ENCODE measurements around the gene ITGB8. TPM values are rescaled to one million over a fixed set of nuclear protein-coding genes. Genes with fewer than 3 reads are reported as not detected.

Gene ITGB8
- total and polyA plus RNA-seq, 2 experiments from 2014 or later, result 3.3 to 9.9 TPM

DNA sequence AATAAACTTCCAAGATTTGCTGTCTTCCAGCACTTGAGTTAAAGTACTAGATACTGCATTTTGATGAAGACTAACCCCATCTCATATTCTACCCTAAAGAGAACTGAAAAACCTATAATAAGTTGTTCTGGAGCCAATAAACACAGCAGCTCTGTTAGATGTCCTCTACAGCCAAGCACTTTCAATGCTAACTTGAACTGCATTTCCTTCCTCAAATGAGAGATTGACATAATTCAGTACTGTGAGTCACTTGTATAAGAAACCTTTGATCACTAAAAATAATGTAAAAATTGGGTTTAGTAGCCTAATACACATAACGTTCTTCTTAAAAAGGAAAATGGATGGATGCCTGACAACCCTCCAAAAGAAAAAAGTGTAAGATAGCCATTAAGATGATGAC lies 81.3 kb downstream of the ITGB8 start:
- no peaks in the 10 kb centered on the region for H3K79me2 ChIP-seq (ENCODE audit: insufficient read depth)
- in situ Hi-C loops (cut with MboI), result no loop called here
- no peak for DNase-seq
- H3K9ac ChIP-seq, result no peak overlapping the region
- no peaks in the 10 kb centered on the region for H3K9me3 ChIP-seq (ENCODE audit: low read depth)
- H2AFZ ChIP-seq, result no peak overlapping the region
- no peaks in the 10 kb centered on the region for H3K27me3 ChIP-seq (replicated peaks; ENCODE audit: insufficient read depth)
- TF ChIP-seq EZH2 (IDR thresholded peaks at IDR 0.05; ENCODE audit: insufficient read depth, poor library complexity, severe bottlenecking), result no peak
- no peak for TF ChIP-seq EZH2phosphoT487 (IDR thresholded peaks at IDR 0.05; ENCODE audit: insufficient read depth, low read depth)
- no peaks in the 10 kb centered on the region for H3K9me2 ChIP-seq (ENCODE audit: insufficient read depth)
- peaks cover 20% of the 10 kb centered on the region for H3K4me1 ChIP-seq (ENCODE audit: insufficient read depth)
- H4K20me1 ChIP-seq (ENCODE audit: insufficient read depth), result no peaks in the 10 kb centered on the region
- H3K4me3 ChIP-seq, result no peak overlapping the region
- WGBS, 2 experiments (ENCODE audit: low coverage in 1 of 2, low lambda C conversion rate in 2 of 2, missing lambda C conversion rate in 2 of 2), result 88 to 90% methylated on average over 1 of the region's 1 CpG
- no peak overlapping the region for H3K27ac ChIP-seq
- H3F3A ChIP-seq (ENCODE audit: insufficient read depth), result peaks cover 20% of the 10 kb centered on the region
- peaks cover 4% of the 10 kb centered on the region; the same call in 1 of the 2 replicates for H3K36me3 ChIP-seq (ENCODE audit: low read depth)
- H3K4me2 ChIP-seq (ENCODE audit: unreplicated experiment), result no peak overlapping the region

DNA sequence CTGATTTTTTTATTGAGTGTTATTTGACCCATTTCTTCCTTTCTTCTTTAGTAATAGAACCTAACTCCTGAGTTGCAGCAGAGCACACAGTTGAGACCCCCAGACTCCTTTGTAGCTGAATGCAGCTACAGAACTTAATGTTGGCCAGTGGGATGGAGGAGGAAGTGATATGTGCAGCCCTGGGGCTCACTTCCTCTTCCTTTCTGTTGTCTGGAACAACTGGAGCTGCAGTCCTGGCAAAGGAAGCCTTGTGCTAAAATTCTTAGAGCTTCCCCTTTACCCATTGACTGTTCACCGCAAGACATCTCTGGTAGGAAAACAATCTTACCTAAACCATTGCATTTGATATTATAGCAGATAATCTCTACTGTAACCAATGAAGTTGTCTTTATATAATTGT lies 86.6 kb downstream of the ITGB8 start:
- no peak for TF ChIP-seq EZH2phosphoT487 (IDR thresholded peaks at IDR 0.05; ENCODE audit: insufficient read depth, low read depth)
- TF ChIP-seq EZH2 (IDR thresholded peaks at IDR 0.05; ENCODE audit: insufficient read depth, poor library complexity, severe bottlenecking), result no peak
- Histone ChIP-seq H4K20me1 (ENCODE audit: insufficient read depth) (no peaks in the 10 kb centered on the region), H3K9ac (no peak overlapping the region), H3K27me3 (replicated peaks; ENCODE audit: insufficient read depth) (no peaks in the 10 kb centered on the region), H3K27ac (no peak overlapping the region), H3K4me2 (ENCODE audit: unreplicated experiment) (no peak overlapping the region), H3K9me2 (ENCODE audit: insufficient read depth) (no peaks in the 10 kb centered on the region), H3K4me1 (ENCODE audit: insufficient read depth) (no peaks in the 10 kb centered on the region), H3K9me3 (ENCODE audit: low read depth) (no peaks in the 10 kb centered on the region), H3F3A (ENCODE audit: insufficient read depth) (no peaks in the 10 kb centered on the region), H2AFZ (no peak overlapping the region), H3K4me3 (no peak overlapping the region), H3K79me2 (ENCODE audit: insufficient read depth) (no peaks in the 10 kb centered on the region), H3K36me3 (ENCODE audit: low read depth) (no peaks in the 10 kb centered on the region)
- in situ Hi-C loops (cut with MboI), result no loop called here
- DNase-seq, result no peak
- WGBS, 2 experiments (ENCODE audit: low coverage in 1 of 2, low lambda C conversion rate in 2 of 2, missing lambda C conversion rate in 2 of 2), result 93 to 100% methylated on average over 1 of the region's 1 CpG

DNA sequence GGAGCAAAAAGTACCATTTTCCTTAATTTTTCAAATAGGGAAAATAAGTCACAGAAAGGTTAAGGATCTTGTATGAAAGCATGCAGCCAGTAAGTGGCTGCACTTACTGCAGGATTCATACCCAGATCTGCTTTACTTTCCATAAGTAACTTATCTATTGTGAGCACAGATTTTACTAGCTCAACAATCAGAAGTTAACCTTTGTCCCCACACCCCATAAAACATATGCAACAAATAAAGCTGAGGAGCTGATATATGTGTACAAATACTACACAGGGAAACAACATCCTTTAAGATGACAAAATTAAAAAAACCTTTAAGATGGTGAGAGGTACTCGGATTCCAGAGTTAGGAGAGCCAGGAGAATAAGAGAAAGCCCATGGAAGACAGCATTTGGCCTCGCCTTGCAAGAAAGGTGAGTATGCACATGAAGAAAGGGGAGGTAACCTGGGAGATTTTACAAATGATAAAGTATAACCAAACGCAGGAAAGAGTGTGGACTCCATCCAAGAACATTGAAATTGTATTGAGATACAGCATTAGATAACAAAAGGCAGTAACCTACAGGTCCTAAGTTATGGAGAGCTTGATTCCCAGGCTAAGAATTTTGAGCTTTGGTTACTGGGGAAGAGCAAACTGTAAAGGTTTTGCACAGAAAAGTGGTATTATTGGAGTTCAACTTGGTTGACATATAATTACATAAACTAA lies 87.1 kb downstream of the ITGB8 start:
- Histone ChIP-seq H3K9ac (no peak overlapping the region), H3K9me3 (ENCODE audit: low read depth) (no peaks in the 10 kb centered on the region), H3K27me3 (replicated peaks; ENCODE audit: insufficient read depth) (no peaks in the 10 kb centered on the region), H3K4me2 (ENCODE audit: unreplicated experiment) (no peak overlapping the region), H3K27ac (no peak overlapping the region), H4K20me1 (ENCODE audit: insufficient read depth) (no peaks in the 10 kb centered on the region), H2AFZ (no peak overlapping the region), H3K79me2 (ENCODE audit: insufficient read depth) (no peaks in the 10 kb centered on the region), H3K4me1 (ENCODE audit: insufficient read depth) (no peaks in the 10 kb centered on the region), H3F3A (ENCODE audit: insufficient read depth) (no peaks in the 10 kb centered on the region), H3K9me2 (ENCODE audit: insufficient read depth) (no peaks in the 10 kb centered on the region), H3K4me3 (no peak overlapping the region), H3K36me3 (ENCODE audit: low read depth) (no peaks in the 10 kb centered on the region)
- TF ChIP-seq EZH2 (IDR thresholded peaks at IDR 0.05; ENCODE audit: insufficient read depth, poor library complexity, severe bottlenecking) (no peak), EZH2phosphoT487 (IDR thresholded peaks at IDR 0.05; ENCODE audit: insufficient read depth, low read depth) (no peak)
- in situ Hi-C loops (cut with MboI), result no loop called here
- DNase-seq, result no peak
- 73 to 74% methylated on average over 3 of the region's 3 CpGs for WGBS, 2 experiments (ENCODE audit: low coverage in 1 of 2, low lambda C conversion rate in 2 of 2, missing lambda C conversion rate in 2 of 2)

GRCh38 chr7:20424500-20424899 lies 93.8 kb downstream of the ITGB8 start:
- in situ Hi-C loops (cut with MboI), result no loop called here
- no peaks in the 10 kb centered on the region for H3F3A ChIP-seq (ENCODE audit: insufficient read depth)
- H4K20me1 ChIP-seq (ENCODE audit: insufficient read depth), result no peaks in the 10 kb centered on the region

More at GRCh38 chr7:20424500-20424899, 93.8 kb downstream of the ITGB8 start:
- Histone ChIP-seq H3K4me2 (ENCODE audit: unreplicated experiment) (no peak overlapping the region), H3K79me2 (ENCODE audit: insufficient read depth) (no peaks in the 10 kb centered on the region), H3K4me1 (ENCODE audit: insufficient read depth) (no peaks in the 10 kb centered on the region), H3K9me3 (ENCODE audit: low read depth) (no peaks in the 10 kb centered on the region), H2AFZ (no peak overlapping the region), H3K4me3 (no peak overlapping the region), H3K9me2 (ENCODE audit: insufficient read depth) (no peaks in the 10 kb centered on the region), H3K27me3 (replicated peaks; ENCODE audit: insufficient read depth) (no peaks in the 10 kb centered on the region), H3K36me3 (ENCODE audit: low read depth) (no peaks in the 10 kb centered on the region), H3K27ac (no peak overlapping the region), H3K9ac (no peak overlapping the region)
- no peak for DNase-seq
- no peak for TF ChIP-seq EZH2phosphoT487 (IDR thresholded peaks at IDR 0.05; ENCODE audit: insufficient read depth, low read depth)
- TF ChIP-seq EZH2 (IDR thresholded peaks at IDR 0.05; ENCODE audit: insufficient read depth, poor library complexity, severe bottlenecking), result no peak
- WGBS, 2 experiments (ENCODE audit: low coverage in 1 of 2, low lambda C conversion rate in 2 of 2, missing lambda C conversion rate in 2 of 2), result 85 to 86% methylated on average over 6 of the region's 6 CpGs

Measured in GM23248 (cell line).